H9 (cell line): Measurements from ENCODE around the gene ALDH2. TPM values are rescaled to one million over a fixed set of nuclear protein-coding genes. Genes with fewer than 3 reads are reported as not detected.

Experiments used
- DNase-seq: peaks from one replicate; pipeline ENCODE4 v3.0.0-alpha.2; 2017
- H2AFZ ChIP-seq: one replicate; pipeline ENCODE4 v1.6.1; 2013; ENCODE audit warnings: mild to moderate bottlenecking, low read length, control low read depth, moderate library complexity
- H2AK5ac ChIP-seq: 2 replicates; pipeline ENCODE4 v1.6.1; 2013; ENCODE audit warnings: low read length, control low read depth, mixed read lengths; ENCODE audit not compliant: insufficient read length
- H2BK120ac ChIP-seq: one replicate; pipeline ENCODE4 v1.6.1; 2013; ENCODE audit warnings: low read depth, mild to moderate bottlenecking, low read length, control low read depth, inconsistent platforms; ENCODE audit not compliant: poor library complexity, severe bottlenecking
- H2BK12ac ChIP-seq: 2 replicates; pipeline ENCODE4 v1.6.1; 2013; ENCODE audit warnings: low read length, control low read depth, mixed read lengths, low read depth; ENCODE audit not compliant: insufficient read length
- H2BK15ac ChIP-seq: 2 replicates; pipeline ENCODE4 v1.6.1; 2013; ENCODE audit warnings: low read depth, low read length, control low read depth
- H2BK20ac ChIP-seq: one replicate; pipeline ENCODE4 v1.6.1; 2013; ENCODE audit warnings: low read depth, mild to moderate bottlenecking, low read length, control low read depth, inconsistent platforms; ENCODE audit not compliant: poor library complexity, severe bottlenecking
- H2BK5ac ChIP-seq: 2 replicates; pipeline ENCODE4 v1.6.1; 2013; ENCODE audit warnings: low read length, control low read depth, mixed read lengths; ENCODE audit not compliant: insufficient read length
- H3K14ac ChIP-seq: 2 replicates; pipeline ENCODE4 v1.6.1; 2013; ENCODE audit warnings: low read length, control low read depth; ENCODE audit not compliant: insufficient read depth
- H3K18ac ChIP-seq: 2 replicates; pipeline ENCODE4 v1.6.1; 2013; ENCODE audit warnings: low read depth, mild to moderate bottlenecking, mixed read lengths, low read length, control low read depth; ENCODE audit not compliant: insufficient read length
- H3K23ac ChIP-seq: 2 replicates; pipeline ENCODE4 v1.6.1; 2013; ENCODE audit warnings: low read length, control low read depth, mixed read lengths, low read depth; ENCODE audit not compliant: insufficient read length
- H3K23me2 ChIP-seq: 2 replicates; pipeline ENCODE4 v1.6.1; 2013; ENCODE audit warnings: low read depth, mild to moderate bottlenecking, mixed read lengths, low read length, control low read depth; ENCODE audit not compliant: insufficient read length, poor library complexity, severe bottlenecking
- H3K27ac ChIP-seq: 2 replicates; pipeline ENCODE4 v1.5.1; 2013; ENCODE audit warnings: low read length, control low read depth, mixed read lengths, low read depth; ENCODE audit not compliant: insufficient read length
- H3K27me3 ChIP-seq: 2 replicates; pipeline ENCODE4 v1.6.1; 2013; ENCODE audit warnings: low read length, control low read depth, inconsistent platforms; ENCODE audit not compliant: insufficient read depth
- H3K4ac ChIP-seq: 2 replicates; pipeline ENCODE4 v1.6.1; 2013; ENCODE audit warnings: low read depth, mild to moderate bottlenecking, control low read depth, inconsistent platforms, low read length, moderate library complexity
- H3K4me1 ChIP-seq: 2 replicates; pipeline ENCODE4 v1.6.1; 2013; ENCODE audit warnings: low read length, control low read depth, inconsistent platforms; ENCODE audit not compliant: insufficient read depth
- H3K4me2 ChIP-seq: 2 replicates; pipeline ENCODE4 v1.6.1; 2013; ENCODE audit warnings: low read length, control low read depth, mixed read lengths; ENCODE audit not compliant: insufficient read length, insufficient read depth
- H3K56ac ChIP-seq: 2 replicates; pipeline ENCODE4 v1.6.1; 2013; ENCODE audit warnings: low read depth, mild to moderate bottlenecking, mixed read lengths, low read length, control low read depth; ENCODE audit not compliant: insufficient read length
- H3K79me1 ChIP-seq: 2 replicates; pipeline ENCODE4 v1.6.1; 2013; ENCODE audit warnings: low read depth, mild to moderate bottlenecking, moderate library complexity, low read length, control low read depth, inconsistent platforms; ENCODE audit not compliant: insufficient read depth, poor library complexity, severe bottlenecking
- H3K79me2 ChIP-seq: 2 replicates; pipeline ENCODE4 v1.6.1; 2013; ENCODE audit warnings: low read length, control low read depth, inconsistent platforms; ENCODE audit not compliant: insufficient read depth
- H3K9ac ChIP-seq: 2 replicates; pipeline ENCODE4 v1.6.1; 2013; ENCODE audit warnings: low read length, control low read depth, mixed read lengths; ENCODE audit not compliant: insufficient read length; ENCODE audit errors: extremely low read depth
- H3K9me3 ChIP-seq: one replicate; pipeline ENCODE4 v1.6.1; 2013; ENCODE audit warnings: low read depth, low read length, inconsistent platforms; ENCODE audit not compliant: control insufficient read depth
- H3T11ph ChIP-seq: one replicate; pipeline ENCODE4 v1.6.1; 2013; ENCODE audit warnings: mild to moderate bottlenecking, low read length, control low read depth, inconsistent platforms
- H4K20me1 ChIP-seq: one replicate; pipeline ENCODE4 v1.6.1; 2013; ENCODE audit not compliant: control insufficient read depth, insufficient read length, insufficient read depth
- H4K5ac ChIP-seq: 2 replicates; pipeline ENCODE4 v1.6.1; 2013; ENCODE audit warnings: low read depth, mild to moderate bottlenecking, mixed read lengths, low read length, control low read depth; ENCODE audit not compliant: insufficient read length
- H4K8ac ChIP-seq: replicated peaks from 2 replicates; pipeline ENCODE4 v1.6.1; 2013; ENCODE audit warnings: low read length, control low read depth, mixed read lengths, low read depth; ENCODE audit not compliant: insufficient read length
- H4K91ac ChIP-seq: 2 replicates; pipeline ENCODE4 v1.6.1; 2013; ENCODE audit warnings: low read depth, mild to moderate bottlenecking, moderate library complexity, mixed read lengths, low read length, control low read depth; ENCODE audit not compliant: insufficient read length
- H3K27ac Mint-ChIP-seq, 3 experiments: 2 replicates in 2 of 3; 3 replicates in 1 of 3; pipeline ENCODE4 v1.8.0; 2020 to 2021; ENCODE audit warnings: mixed read lengths in 3 of 3, mild to moderate bottlenecking in 1 of 3, moderate library complexity in 1 of 3
- H3K27me3 Mint-ChIP-seq: 2 replicates; pipeline ENCODE4 v1.8.0; 2021; ENCODE audit warnings: low read depth, mild to moderate bottlenecking, moderate library complexity, mixed read lengths
- H3K36me3 Mint-ChIP-seq, 3 experiments: 2 replicates in 2 of 3; 3 replicates in 1 of 3; pipeline ENCODE4 v1.8.0; 2020 to 2021; ENCODE audit warnings: low read depth in 3 of 3, mixed read lengths in 3 of 3; ENCODE audit not compliant: insufficient read depth in 1 of 3
- H3K4me1 Mint-ChIP-seq, 2 experiments: 2 replicates each; pipeline ENCODE4 v1.8.0; 2020; ENCODE audit warnings: mixed read lengths in 2 of 2
- H3K4me3 Mint-ChIP-seq, 2 experiments: 2 replicates in 1 of 2; 3 replicates in 1 of 2; pipeline ENCODE4 v1.8.0; 2020 to 2021; ENCODE audit warnings: mild to moderate bottlenecking in 2 of 2, mixed read lengths in 2 of 2, moderate library complexity in 1 of 2
- H3K9me3 Mint-ChIP-seq, 2 experiments: 2 replicates in 1 of 2; 3 replicates in 1 of 2; pipeline ENCODE4 v1.8.0; 2020; ENCODE audit warnings: mild to moderate bottlenecking in 2 of 2, mixed read lengths in 2 of 2, moderate library complexity in 1 of 2
- CTCF ChIP-seq: fragments of 200-600 bp; sonication (generic); conservative IDR thresholded peaks from 3 replicates; pipeline ENCODE4 v1.8.0; 2021; ENCODE audit warnings: antibody characterized with exemption, mild to moderate bottlenecking
- WGBS: extraction: QIAGEN DNeasy Blood & Tissue Kit; methylation state at CpG from one replicate; pipeline ENCODE4 v1.1.7; 2013; ENCODE audit warnings: missing lambda C conversion rate, low lambda C conversion rate, mixed read lengths; ENCODE audit not compliant: insufficient read length; ENCODE audit errors: extremely low coverage; 5-methylcytosine and 5-hydroxymethylcytosine counted together
- total RNA-seq: library from RNA; stranded (reverse); gene quantifications from 2 replicates; pipeline ENCODE4 v1.2.1, GENCODE V29; 2021

Gene ALDH2
- total RNA-seq, 1 experiment from 2014 or later, result 44.0 TPM

DNA sequence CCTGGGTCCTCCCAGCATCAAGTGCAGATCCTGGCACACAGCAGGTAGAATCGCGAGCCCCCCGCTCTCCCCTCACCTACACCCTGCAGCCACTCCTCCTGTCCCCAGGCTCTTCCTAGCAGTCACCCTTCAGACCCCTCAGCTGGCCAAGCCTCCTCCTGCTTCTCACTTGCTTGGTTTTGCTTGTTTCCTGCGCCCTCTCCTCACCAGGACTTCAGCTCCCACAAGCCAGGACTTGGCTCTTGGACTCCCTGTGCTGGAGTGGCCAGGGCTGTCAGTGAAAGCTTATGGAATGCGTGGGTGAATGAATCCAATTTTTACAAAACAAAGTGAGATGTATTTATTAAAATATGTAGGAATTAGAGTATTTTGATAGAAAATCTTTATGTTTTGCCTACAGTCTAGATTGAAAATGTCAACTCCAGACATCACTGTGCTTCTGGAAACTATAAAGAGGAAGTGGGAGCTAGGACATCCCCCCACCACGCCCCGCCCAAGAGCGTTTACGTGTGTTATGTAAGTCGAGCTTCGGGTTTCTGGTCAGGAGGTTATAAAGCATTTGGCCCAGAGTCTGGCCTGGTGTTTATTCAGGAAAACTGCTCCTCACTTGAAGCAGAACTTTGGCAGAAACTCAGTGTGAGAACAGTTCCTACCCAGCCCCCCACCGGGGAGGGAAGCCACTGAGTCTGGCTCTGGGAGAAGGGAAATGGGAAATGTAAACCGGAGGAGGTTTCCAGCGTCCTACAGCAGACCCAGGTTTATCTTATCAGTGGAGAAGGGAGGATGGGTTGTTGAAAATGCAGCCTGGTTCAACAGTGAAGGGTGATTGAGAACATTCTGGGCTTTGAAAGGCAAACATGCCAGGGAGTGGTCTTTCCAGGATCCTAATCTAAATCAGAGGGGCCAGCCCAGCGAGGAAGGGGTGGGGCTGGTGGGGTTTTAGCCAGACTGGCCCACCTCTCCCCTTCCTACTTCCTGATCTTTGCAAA lies 8.8 kb downstream of the ALDH2 start:
- H3K14ac ChIP-seq, result no peak overlapping the region
- H3K79me1 ChIP-seq, result no peaks in the 10 kb centered on the region
- H3K9me3 Mint-ChIP-seq, result no peaks in the 10 kb centered on the region; a peak in 1 of 5 replicates
- WGBS, result no CpG with 5 or more reads among the region's 15 CpGs
- H3K27me3 Mint-ChIP-seq, result no peaks in the 10 kb centered on the region; the same call in 1 of the 2 replicates
- no peaks in the 10 kb centered on the region for H3K23me2 ChIP-seq
- no peak overlapping the region for H3K4me3 Mint-ChIP-seq
- H3K27ac Mint-ChIP-seq, result peak overlapping the region; percentile 25 to 93 (median 50); a peak in 6 of 7 replicates
- peaks cover 5% of the 10 kb centered on the region; the same call in 1 of the 2 replicates for H3K4me1 ChIP-seq
- peaks cover 2% of the 10 kb centered on the region for H4K20me1 ChIP-seq
- no peak for TF ChIP-seq CTCF
- H3K27me3 ChIP-seq, result no peaks in the 10 kb centered on the region
- H4K91ac ChIP-seq, result no peak overlapping the region
- H3K79me2 ChIP-seq, result 0 out of 2 replicates have a peak, but pooled peaks cover under 1% of the 10 kb centered on the region
- H2BK15ac ChIP-seq, result no peak overlapping the region
- peaks cover 13 to 14% (median 13%) of the 10 kb centered on the region in 3 experiments; a peak in 6 of 7 replicates for H3K36me3 Mint-ChIP-seq
- no peak overlapping the region for H3K9ac ChIP-seq
- no peak overlapping the region for H3K4me2 ChIP-seq
- no peak overlapping the region for H3T11ph ChIP-seq
- no peak overlapping the region for H2BK120ac ChIP-seq
- no peak overlapping the region for H3K18ac ChIP-seq
- H2AK5ac ChIP-seq, result no peak overlapping the region
- H4K8ac ChIP-seq, result no peak overlapping the region
- no peak for DNase-seq
- no peak overlapping the region for H2BK20ac ChIP-seq
- no peak overlapping the region for H3K4ac ChIP-seq
- no peak overlapping the region for H2BK5ac ChIP-seq
- H3K23ac ChIP-seq, result no peak overlapping the region
- no peak overlapping the region for H3K56ac ChIP-seq
- H2BK12ac ChIP-seq, result no peak overlapping the region
- H2AFZ ChIP-seq, result no peak overlapping the region
- no peak overlapping the region for H4K5ac ChIP-seq
- no peak overlapping the region for H3K27ac ChIP-seq
- H3K9me3 ChIP-seq, result no peaks in the 10 kb centered on the region
- H3K4me1 Mint-ChIP-seq, result peaks cover 26 to 29% of the 10 kb centered on the region in 2 experiments
